ENCODE data around the gene C10orf53. TPM values are rescaled to one million over a fixed set of nuclear protein-coding genes. Genes with fewer than 3 reads are reported as not detected.

The C10orf53 gene
- total and polyA plus RNA-seq, 2 of the 8 experiments (the other 6 are each of a cell fraction or from before 2014, with no cell fraction given), result not detected

GRCh38 chr10:49746626-49747302, 67.3 kb downstream of the C10orf53 start:
- CTCF ChIA-PET (ENCODE audit: partially characterized antibody), result interaction anchor here (0.7 to 4.5 kb wide), 6 partner anchors 12 to 152 kb away, joined by 3 to 36 read pairs (median 5); no protein-coding TSS in a partner anchor
- Histone ChIP-seq H2AFZ (ENCODE audit: low read length) (no peak overlapping the region), H3K4ac (replicated peaks; ENCODE audit: insufficient read length, low read depth, low read length) (no peak overlapping the region), H2BK15ac (ENCODE audit: low read length) (no peak overlapping the region), H2AK5ac (ENCODE audit: low read depth, low read length) (no peak overlapping the region), H3K9ac (replicated peaks in 1 of 4; ENCODE audit: extremely low read depth in 1 of 4, low read depth in 3 of 4, low read length in 3 of 4) (no peak overlapping the region), H3K4me3 (ENCODE audit: extremely low read depth in 1 of 4, insufficient read depth in 2 of 4, low read depth in 3 of 4, low read length in 4 of 4) (no peak overlapping the region), H4K20me1 (replicated peaks in 1 of 2; ENCODE audit: control insufficient read depth in 1 of 2, insufficient read depth in 2 of 2, low read length in 2 of 2) (peaks cover 2 to 12% of the 10 kb centered on the region in 2 experiments), H3K27me3 (replicated peaks in 1 of 4; ENCODE audit: control insufficient read depth in 3 of 4, extremely low read depth in 1 of 4, insufficient read depth in 3 of 4, low read length in 3 of 4) (no peaks in the 10 kb centered on the region), H3K23ac (ENCODE audit: insufficient read length) (no peak overlapping the region), H3K4me1 (replicated peaks in 1 of 4; ENCODE audit: control insufficient read depth in 3 of 4, insufficient read depth in 4 of 4, low read length in 3 of 4) (no peaks in the 10 kb centered on the region), H3K79me1 (ENCODE audit: low read depth, low read length) (no peaks in the 10 kb centered on the region; the same call in none of the 2 replicates), H4K91ac (replicated peaks; ENCODE audit: insufficient read length, low read length) (no peak overlapping the region), H4K8ac (ENCODE audit: extremely low read depth, insufficient read depth, low read length) (no peak overlapping the region), H2BK120ac (replicated peaks; ENCODE audit: low read depth, low read length) (no peak overlapping the region), H3K14ac (ENCODE audit: insufficient read length) (no peak overlapping the region), H2BK5ac (ENCODE audit: low read depth, low read length) (no peak overlapping the region; the same call in 1 of the 2 replicates), H3K23me2 (ENCODE audit: low read depth, low read length) (peaks cover 6% of the 10 kb centered on the region; the same call in 1 of the 2 replicates), H3K9me3 (ENCODE audit: insufficient read depth in 2 of 2, low read depth in 1 of 2, low read length in 1 of 2) (no peaks in the 10 kb centered on the region), H4K5ac (ENCODE audit: insufficient read length, low read depth, low read length) (no peak overlapping the region), H3K56ac (replicated peaks; ENCODE audit: insufficient read length, low read depth, low read length) (no peak overlapping the region), H2BK12ac (ENCODE audit: low read depth, low read length) (no peak overlapping the region), H3K4me2 (ENCODE audit: insufficient read depth in 1 of 2, low read depth in 2 of 2, low read length in 2 of 2) (no peak overlapping the region), H3K27ac (ENCODE audit: low read depth, low read length) (no peak overlapping the region), H2BK20ac (ENCODE audit: low read length) (no peak overlapping the region), H3K18ac (ENCODE audit: extremely low read depth, low read length) (no peak overlapping the region), H3K36me3 (ENCODE audit: control insufficient read depth in 2 of 4, insufficient read depth in 4 of 4, low read length in 3 of 4) (peaks cover 0 to 9% (median 6%) of the 10 kb centered on the region in 4 experiments; a peak in 4 of 8 replicates), H3K79me2 (ENCODE audit: control insufficient read depth in 1 of 2, insufficient read depth in 2 of 2, low read length in 2 of 2) (no peaks in the 10 kb centered on the region)
- DNase-seq (ENCODE audit: low read depth in 1 of 2, low spot score in 2 of 2), result no peak
- WGBS, 2 experiments (ENCODE audit: extremely low coverage in 1 of 2, insufficient coverage in 1 of 2, insufficient read length in 1 of 2, insufficient replicate concordance in 2 of 2, low coverage in 1 of 2, low lambda C conversion rate in 2 of 2, missing lambda C conversion rate in 1 of 2), result 96% methylated on average over 20 of the region's 20 CpGs; no CpG with 5 or more reads in 1 of the 2 experiments
- no peak for FAIRE-seq
- POLR2A ChIA-PET (ENCODE audit: partially characterized antibody), result no interaction called here
- TF ChIP-seq TEAD4 (IDR thresholded peaks at IDR 0.05; ENCODE audit: low read depth, low read length), result no peak
- TF ChIP-seq MAX (IDR thresholded peaks at IDR 0.05), result no peak
- TF ChIP-seq GTF2F1 (IDR thresholded peaks at IDR 0.05; ENCODE audit: borderline replicate concordance, low read depth, low read length), result no peak
- TF ChIP-seq SUZ12 (IDR thresholded peaks at IDR 0.05; ENCODE audit: low read length), result no peak
- TF ChIP-seq RBBP5 (IDR thresholded peaks at IDR 0.05; ENCODE audit: borderline replicate concordance, low read depth, low read length), result no peak
- no peak for TF ChIP-seq E2F6 (IDR thresholded peaks at IDR 0.05)
- TF ChIP-seq EGR1 (IDR thresholded peaks at IDR 0.05; ENCODE audit: borderline replicate concordance, low read depth, low read length), result no peak
- TF ChIP-seq RFX5 (IDR thresholded peaks at IDR 0.05; ENCODE audit: borderline replicate concordance, low read depth, low read length), result no peak
- TF ChIP-seq CTCF (IDR thresholded peaks at IDR 0.05; ENCODE audit: control extremely low read depth in 1 of 3, insufficient read depth in 1 of 3, low read depth in 1 of 3, low read length in 3 of 3), result no peak
